Endometrial microvascular endothelial cells (primary cell): Measurements from ENCODE around the gene ARMC8. TPM values are rescaled to one million over a fixed set of nuclear protein-coding genes. Genes with fewer than 3 reads are reported as not detected.
"Not testable (repeated sequence)": the region's sequence is repeated elsewhere in the genome, so short reads cannot be mapped to it uniquely, and the experiment has no call there.

Source experiments
- in situ Hi-C: cut with HindIII; loops from 2 replicates; pipeline ENCODE4 v1.10.0; 2017; ENCODE audit warnings: low sequenced_read_pairs, low pct_unique_long_range_greater_than_20kb; ENCODE audit errors: inconsistent ontology term
- total RNA-seq: library from RNA; depleted of rRNA; stranded (reverse); fragments of >200 nt; gene quantifications from one replicate; pipeline ENCODE4 v1.2.3, GENCODE V29; 2015; ENCODE audit errors: inconsistent ontology term

The ARMC8 gene, protein sequence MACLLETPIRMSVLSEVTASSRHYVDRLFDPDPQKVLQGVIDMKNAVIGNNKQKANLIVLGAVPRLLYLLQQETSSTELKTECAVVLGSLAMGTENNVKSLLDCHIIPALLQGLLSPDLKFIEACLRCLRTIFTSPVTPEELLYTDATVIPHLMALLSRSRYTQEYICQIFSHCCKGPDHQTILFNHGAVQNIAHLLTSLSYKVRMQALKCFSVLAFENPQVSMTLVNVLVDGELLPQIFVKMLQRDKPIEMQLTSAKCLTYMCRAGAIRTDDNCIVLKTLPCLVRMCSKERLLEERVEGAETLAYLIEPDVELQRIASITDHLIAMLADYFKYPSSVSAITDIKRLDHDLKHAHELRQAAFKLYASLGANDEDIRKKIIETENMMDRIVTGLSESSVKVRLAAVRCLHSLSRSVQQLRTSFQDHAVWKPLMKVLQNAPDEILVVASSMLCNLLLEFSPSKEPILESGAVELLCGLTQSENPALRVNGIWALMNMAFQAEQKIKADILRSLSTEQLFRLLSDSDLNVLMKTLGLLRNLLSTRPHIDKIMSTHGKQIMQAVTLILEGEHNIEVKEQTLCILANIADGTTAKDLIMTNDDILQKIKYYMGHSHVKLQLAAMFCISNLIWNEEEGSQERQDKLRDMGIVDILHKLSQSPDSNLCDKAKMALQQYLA
- 85.9 TPM for total RNA-seq

DNA sequence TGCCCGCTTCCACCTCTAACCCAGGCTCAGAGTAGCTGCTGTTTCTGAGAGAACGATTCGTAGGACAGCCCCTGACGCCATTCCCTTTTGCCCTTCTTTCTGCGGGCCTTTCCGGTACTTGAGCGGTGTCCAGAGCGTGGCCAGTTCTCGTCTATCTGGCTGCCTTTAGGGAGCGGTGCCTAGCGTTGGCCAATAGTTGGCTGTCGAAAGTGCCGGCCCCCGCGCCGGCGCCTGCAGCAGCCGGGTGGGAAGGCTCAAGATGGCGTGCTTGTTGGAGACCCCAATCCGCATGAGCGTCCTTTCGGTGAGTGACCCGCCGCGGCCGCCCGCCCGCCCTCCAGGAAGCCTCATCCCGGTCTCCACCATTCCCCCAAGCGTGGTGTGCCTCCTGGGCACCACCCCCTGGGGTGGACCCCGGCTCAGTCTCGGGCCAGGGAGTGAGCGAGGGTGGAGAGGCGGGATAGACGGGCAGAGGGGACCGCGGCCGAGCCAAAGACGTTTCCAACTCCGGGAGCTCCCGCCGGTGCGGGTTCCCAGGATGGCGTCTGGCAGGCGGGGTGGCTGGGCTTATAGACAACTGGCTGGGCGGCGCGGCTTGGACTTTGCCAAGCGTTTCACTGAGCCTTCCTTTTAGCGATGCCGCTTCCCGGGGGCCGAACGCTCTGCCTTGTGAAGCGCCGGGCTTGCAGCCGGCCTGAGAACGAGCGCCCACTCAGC lies at the start of gene ARMC8:
Gene ARMC8, plus strand, starts transcription at position 6 of the 717 bp plus-strand sequence. Its CDS starts 254 bp downstream, at position 260.
- in situ Hi-C loops = no loop called here

DNA sequence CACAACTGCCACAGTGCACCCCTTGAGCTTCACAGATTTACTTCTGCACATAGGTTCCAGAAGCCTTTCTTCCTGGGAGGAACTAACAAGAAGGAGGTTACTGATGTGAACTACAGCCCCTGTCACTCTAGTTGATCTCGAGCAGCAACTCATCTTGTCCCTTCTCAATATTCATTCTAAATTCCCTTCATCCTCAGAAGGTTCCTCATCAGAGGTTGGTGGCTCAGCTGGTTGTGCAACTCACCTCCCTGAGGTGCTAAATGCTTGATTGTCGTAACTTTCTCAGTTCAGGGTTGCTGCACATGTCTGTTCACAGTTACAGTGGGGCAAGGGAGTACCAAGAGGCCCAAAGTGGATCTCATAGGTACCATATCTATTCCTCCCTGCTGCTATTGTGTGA lies 49.2 kb upstream of the ARMC8 start:
- in situ Hi-C loops = no loop called here

DNA sequence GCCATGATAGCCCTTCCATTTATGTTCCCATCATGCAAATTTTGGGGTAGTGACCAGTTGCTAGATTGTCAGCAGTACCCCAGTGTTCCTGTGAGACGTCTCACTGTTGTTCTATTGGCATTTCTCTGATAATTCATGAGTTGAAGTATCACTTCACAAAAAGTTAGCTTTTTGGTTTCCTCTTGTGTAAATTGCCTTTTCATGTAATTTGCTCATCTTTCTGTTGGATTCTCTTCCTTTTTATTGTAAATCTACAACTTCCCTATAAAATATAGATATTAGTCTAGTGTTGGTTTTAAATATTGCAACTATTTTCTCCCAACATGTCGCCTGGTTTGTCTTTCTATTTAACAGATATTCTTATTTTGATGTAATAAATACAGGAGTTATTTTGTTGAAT lies 47.4 kb upstream of the ARMC8 start:
- in situ Hi-C loops = no loop called here

DNA sequence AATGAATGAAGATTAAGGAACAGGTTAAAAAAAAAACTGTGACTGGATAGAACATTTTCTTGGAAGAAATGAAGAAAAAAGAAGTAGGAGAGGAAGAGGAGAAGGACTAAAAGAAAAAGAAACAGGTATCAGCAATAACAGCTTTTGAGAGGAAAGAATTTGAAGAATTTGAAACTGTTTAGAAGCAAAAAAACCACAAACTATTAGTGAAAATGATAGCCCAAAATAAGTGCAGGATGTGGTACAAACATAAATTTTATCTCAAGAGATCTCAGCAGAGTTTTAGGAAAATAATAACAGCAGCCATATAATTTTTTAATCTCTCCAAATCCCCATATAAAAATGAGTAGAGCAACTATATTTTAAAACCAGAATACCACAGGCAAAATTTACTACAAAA lies 46.2 kb upstream of the ARMC8 start:
- in situ Hi-C loops = no loop called here

DNA sequence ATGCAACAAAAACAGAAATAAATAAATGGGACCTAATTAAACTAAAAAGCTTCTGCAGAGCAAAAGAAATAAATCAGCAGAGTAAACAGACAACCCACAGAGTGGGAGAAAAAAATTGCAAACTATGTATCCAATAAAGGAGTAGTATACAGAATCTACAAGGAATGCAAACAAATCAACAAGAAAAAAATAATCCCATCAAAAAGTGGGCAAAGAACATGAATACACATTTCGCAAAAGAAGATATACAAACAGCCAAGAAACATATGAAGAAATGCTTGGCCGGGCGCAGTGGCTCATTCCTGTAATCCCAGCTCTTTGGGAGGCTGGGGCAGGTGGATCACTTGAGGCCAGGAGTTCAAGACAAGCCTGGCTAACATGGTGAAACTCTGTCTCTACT lies 44.9 kb upstream of the ARMC8 start:
- in situ Hi-C loops = not testable (repeated sequence)

DNA sequence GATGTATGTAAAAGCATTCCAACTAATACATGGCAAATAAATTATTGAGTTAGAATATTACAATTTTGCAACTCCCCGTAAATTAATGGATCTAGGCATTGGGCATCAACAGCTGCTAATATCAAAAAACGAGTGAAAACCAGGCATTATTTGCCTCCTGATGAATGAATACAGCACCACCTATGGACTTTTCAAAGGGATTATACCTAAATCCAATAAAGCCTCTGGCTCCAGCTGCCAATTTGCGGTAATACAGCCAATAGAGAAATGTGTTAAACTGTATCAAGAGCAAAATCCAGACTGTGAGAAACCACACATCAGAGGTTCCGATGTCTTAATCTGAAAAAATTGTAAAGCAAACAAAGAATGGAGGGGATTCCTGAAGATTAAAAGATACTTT lies 38.6 kb upstream of the ARMC8 start:
- in situ Hi-C loops = no loop called here

DNA sequence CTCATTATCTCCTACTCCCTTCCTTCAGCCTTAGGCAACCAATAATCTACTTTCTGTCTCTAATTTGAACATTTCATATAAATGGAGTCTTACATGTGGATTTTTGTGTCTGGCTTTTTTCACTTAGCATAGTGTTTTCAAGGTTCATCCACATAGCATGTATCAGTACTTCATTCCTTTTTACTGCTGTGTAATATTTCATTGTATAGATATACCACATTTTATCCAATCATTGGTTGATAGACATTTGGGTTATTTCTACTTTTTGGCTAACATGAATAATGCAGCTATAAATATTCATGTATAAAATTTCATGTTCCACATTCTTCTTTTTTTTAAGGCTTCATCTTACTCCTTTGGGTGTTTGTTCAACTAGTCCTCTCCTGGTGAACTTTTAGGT lies 32.6 kb upstream of the ARMC8 start:
- in situ Hi-C loops = no loop called here

DNA sequence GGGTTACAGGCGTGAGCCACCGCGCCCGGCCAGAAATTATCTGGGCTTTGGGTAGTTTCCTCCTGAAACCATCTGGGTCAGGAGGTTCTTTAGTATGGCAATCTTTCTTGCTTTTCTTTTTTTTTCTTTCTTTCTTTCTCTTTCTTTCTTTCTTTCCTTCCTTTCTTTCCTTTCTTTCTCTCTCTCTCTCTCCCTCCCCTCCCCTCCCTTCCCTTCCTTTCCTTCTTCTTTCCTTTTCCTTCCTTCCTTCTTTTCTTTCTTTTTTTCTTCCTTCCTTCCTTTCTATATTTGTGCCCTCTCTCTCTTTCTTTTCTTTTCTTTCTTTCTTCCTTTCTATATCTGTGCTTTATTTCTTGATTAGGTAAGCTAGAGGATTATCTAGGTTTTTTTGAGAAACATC lies 29.4 kb upstream of the ARMC8 start:
- in situ Hi-C loops = no loop called here

DNA sequence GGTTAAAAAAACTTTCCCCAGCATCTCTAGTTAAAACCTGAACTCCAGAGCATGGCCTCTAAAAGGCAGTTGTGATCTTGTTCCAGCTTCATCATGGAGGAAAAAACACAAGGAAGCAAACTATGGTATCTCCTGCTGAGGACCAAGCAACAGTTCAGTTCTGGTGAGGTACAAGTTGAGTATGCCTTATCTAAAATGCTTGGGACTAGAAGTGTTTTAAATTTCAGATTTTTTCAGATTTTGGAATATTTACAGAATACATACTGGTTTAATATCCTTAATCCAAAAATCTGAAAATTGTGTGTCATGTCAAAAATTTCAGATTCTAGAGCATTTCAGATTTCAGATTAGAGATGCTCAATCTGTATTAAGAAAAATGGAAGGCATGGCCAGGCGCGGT lies 22.0 kb upstream of the ARMC8 start:
- in situ Hi-C loops = no loop called here

DNA sequence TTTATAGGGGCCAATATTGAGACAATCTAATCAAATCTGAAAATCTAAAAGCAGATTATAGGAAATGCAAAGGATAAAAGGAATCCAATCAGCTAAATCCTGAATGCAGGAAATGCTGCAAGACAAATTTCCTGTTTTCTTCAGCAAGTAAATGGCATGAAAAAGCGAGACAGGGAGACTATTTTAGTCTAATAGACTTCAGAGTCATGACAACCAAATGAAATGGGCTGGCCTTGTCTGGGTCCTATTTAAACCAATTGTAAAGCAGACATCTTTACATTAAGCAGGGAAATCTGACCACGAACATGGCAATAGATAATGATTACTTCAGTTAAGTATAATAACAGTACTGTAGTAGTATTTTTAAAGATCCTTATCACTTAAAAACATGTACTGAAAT lies 14.5 kb upstream of the ARMC8 start:
- in situ Hi-C loops = no loop called here

DNA sequence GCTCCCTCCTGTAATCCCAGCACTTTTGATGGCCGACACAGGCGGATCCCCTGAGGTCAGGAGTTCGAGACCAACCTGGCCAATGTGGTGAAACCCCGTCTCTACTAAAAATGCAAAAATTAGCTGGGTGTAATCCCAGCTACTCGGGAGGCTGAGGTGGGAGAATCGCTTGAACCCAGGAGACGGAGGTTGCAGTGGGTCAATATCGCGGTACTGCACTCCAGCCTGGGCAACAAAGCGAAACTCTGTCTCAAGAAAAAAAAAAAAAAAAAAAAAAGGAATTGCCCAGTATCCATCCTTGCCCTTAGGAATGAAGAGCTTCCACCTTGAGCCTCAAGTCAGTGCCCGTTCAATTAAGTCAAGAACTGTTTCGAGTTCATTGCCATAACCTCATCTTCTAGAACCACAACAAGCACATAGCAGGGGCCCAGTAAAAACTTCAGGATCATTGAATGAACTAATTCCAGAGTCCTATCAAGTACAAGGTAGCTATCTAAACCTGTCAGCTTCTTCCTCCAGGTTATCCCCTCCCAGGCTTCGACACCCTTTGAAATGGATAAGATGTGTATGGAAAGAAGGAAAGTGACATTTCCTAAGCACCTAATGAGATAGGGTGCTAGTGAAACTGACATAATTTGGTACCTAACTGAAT lies 13.2 kb upstream of the ARMC8 start:
- in situ Hi-C loops = no loop called here

DNA sequence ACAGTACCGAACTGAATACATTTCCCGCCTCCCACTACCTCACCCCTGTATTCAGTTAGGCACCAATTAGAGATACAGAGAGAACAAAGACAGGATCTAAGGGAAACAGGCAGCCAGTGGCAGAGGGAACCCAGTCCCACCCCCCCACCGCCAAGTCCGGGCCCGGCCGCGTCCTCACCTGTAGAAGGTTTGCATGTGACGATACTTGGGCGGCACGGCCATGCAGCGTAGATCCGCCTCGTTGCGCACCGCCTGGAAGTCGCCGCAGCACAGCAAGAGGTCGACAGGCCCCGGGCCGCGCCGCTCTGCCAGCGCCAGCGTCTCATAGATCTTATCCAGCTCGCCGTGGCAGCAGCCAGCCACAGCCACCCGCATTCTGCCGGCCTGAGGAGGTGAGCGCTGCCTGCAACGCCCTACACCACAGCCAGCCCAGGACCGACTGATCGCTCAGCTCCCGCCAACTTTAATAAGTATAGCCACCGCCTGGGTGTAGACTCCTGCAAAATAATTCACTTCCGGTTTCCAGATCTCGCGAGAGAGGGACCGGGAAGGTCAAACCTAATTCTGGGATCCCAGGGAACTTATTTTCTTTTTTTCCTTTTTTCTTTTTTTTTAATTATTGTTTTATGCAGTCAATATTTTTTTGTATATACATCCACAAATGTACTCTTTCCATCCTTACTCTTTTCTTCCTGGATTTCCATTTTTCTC lies 12.5 kb upstream of the ARMC8 start, which contains the start of gene DBR1:
Gene DBR1, minus strand, starts transcription at position 501 of the 711 bp plus-strand sequence. Its CDS starts 126 bp downstream, at position 375.
- in situ Hi-C loops = no loop called here

DNA sequence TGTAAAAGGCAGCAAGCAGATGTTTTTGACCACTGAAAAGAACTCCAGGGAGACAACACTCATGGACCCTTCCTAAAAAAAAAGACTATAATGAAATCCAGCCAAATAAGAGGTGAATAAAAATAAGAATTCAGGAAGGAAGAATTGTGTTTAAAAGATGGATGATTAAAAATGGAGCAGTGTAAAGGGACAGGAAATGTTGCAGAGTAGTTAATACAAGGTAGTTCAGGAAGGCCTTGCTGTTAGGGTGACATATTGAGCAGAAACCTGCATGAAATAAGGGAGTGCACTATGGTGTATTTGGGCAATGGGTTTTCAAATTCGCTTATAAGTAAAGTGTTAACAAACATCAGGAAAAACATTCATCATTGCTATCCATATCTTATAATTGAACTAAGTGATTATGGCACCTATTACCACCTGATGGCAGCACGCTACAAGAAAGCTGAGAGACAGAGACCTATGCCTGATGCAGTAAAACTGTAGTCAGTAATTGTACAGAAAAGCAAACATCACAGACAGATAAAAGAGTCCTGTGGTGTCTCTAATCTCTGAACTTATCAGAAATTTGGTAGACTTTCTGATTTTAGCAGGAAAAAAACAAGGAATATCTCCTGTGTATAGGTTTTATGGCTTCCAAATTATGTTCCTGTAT lies 6.6 kb upstream of the ARMC8 start:
- in situ Hi-C loops = no loop called here

DNA sequence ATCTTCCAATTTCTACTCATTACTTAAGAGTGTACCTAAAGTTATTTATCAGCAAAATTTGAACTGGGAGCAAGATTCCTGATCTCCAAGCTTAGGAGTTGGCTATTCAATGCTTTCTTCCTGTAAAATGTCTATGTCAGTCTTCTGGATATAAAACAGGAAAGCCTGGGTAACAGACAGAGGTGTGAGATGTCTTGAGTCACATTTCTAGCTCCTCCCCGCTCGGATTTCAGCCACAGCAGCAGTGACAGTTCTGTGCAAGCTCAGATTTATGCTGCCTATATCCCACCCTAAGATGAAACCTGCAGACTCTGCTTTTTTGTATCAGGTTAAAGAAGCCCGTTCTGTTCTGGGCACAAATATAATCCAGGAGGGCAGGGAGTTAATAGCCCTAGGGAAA lies 2.1 kb upstream of the ARMC8 start:
- in situ Hi-C loops = no loop called here

DNA sequence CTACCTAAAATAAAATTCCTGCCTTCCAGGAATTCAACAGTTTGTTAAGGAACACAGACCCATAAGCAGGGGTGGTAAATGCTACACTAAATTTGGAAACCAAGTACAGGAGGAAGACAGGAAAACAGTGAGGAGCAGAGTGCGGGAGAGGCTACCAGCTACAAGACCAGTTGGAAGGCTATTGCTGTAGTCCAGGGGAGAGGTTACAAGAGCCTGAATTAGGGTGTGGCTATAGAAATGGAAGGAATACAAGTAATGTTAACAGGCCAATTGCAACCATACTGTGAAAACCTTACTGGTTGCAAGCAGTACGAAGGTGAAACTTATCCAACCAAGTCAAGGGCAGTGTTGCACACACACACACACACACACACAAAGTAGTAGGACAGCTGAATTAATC lies 880 bp upstream of the ARMC8 start:
- in situ Hi-C loops = no loop called here

DNA sequence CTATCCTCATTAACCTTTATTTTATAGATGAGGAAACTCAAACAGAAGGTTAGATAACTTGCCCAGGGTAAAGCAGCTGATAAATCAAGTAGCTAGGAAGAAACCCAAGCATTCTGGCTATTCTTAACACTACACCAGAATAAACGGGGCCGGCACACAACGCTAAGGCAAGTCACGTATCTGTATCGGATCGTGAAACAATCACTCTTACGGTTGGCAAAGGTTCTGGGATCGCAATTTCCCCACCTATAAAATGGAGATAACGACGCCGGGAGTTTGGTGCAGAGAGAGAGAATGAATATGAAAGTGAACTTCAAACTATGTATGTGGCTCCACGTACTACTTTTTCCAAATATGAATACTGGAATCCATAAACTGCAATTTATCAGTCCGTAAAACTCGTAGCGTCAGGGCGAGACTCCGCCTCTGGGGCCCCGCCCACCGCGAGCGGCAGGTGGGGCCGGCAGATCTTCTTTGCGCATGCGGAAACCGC lies 252 bp upstream of the ARMC8 start:
- in situ Hi-C loops = no loop called here

DNA sequence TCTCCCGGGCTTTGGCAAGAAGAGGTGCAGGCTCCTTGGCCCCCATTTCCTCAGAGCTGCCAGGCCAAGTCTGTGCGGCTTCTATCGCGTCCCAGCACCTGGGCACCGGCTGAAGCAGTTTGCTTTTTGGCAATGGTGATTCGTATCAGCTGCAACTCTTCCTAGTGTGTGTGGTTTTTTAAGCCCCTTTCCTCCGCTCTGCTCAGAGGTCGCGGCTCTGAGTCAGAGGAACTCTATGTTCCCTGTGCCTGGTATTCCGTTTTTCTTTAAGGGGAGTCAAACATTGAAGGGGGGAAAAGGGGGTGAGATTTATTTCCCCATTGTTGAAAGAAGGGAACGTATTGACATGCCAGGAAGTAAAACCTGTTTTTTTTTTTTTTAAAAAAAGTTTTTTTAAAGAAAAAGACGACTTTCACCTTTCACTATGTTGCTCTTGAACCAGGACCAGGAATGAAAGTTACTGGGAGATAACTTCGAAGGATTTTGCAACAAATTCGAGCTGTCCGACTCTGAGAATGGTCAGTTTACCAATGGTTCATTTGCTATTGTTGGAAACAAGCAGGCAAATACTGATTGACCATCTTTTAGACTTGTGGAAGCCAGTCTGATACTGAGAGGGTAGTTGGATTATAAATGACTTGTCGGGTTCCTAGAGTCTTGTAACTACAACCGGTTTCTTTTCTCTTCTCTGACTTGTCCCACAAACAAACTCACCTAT lies 1.1 kb downstream of the ARMC8 start:
- in situ Hi-C loops = no loop called here
